GM23338 (cell line): ENCODE measurements around the gene KCNAB1.

Experiments
- CTCF ChIP-seq, 2 experiments: fragments of 200-600 bp in 1 of 2; sonication (generic) in 1 of 2; conservative IDR thresholded peaks; 2 replicates each; pipeline versions ENCODE4 v1.5.1 to v1.6.1; 2016 to 2017; ENCODE audit warnings: antibody characterized with exemption in 2 of 2, low read depth in 2 of 2, mild to moderate bottlenecking in 2 of 2, moderate library complexity in 1 of 2
- ETS1 ChIP-seq: IDR thresholded peaks from 2 replicates; pipeline ENCODE4 v1.6.1; 2016; ENCODE audit warnings: antibody characterized with exemption
- EZH2phosphoT487 ChIP-seq: fragments of 200-600 bp; sonication (generic); IDR thresholded peaks from one replicate; pipeline ENCODE4 v1.8.1; 2018; ENCODE audit warnings: antibody characterized with exemption; ENCODE audit not compliant: unreplicated experiment
- JUNB ChIP-seq: IDR thresholded peaks from one replicate; pipeline ENCODE4 v1.6.1; 2016; ENCODE audit warnings: antibody characterized with exemption; ENCODE audit not compliant: unreplicated experiment
- ZNF331 ChIP-seq: fragments of 250-450 bp; sonication (Bioruptor Pico); IDR thresholded peaks from 2 replicates; pipeline ENCODE4 v1.5.0; 2020; ENCODE audit warnings: low read depth, mild to moderate bottlenecking, moderate library complexity

GRCh38 chr3:156456771-156457224 lies 336.4 kb downstream of the KCNAB1 start:
- no peak for TF ChIP-seq CTCF (conservative IDR thresholded peaks at IDR 0.05; ENCODE audit: low read depth in 2 of 2)
- no peak for TF ChIP-seq ZNF331
- no peak for TF ChIP-seq ETS1
- no peak for TF ChIP-seq EZH2phosphoT487
- TF ChIP-seq JUNB, result no peak
